Mesendoderm (in vitro differentiated cells): ENCODE results near the gene ARSA.
"Not testable (repeated sequence)": the region's sequence is repeated elsewhere in the genome, so short reads cannot be mapped to it uniquely, and the experiment has no call there.

Experiments used
- DNase-seq: peaks from one replicate; pipeline ENCODE4 v3.0.0; 2013
- H2AK5ac ChIP-seq: 2 replicates; pipeline ENCODE4 v1.6.1; 2013; ENCODE audit warnings: low read length, inconsistent platforms
- H2BK120ac ChIP-seq: 2 replicates; pipeline ENCODE4 v1.6.1; 2013; ENCODE audit warnings: low read depth, mild to moderate bottlenecking, low read length, moderate library complexity, mixed read lengths
- H2BK15ac ChIP-seq: replicated peaks from 2 replicates; pipeline ENCODE4 v1.6.1; 2013; ENCODE audit warnings: low read depth, mild to moderate bottlenecking, moderate library complexity
- H2BK5ac ChIP-seq: 2 replicates; pipeline ENCODE4 v1.6.1; 2013; ENCODE audit warnings: low read length, inconsistent platforms
- H3K18ac ChIP-seq: 2 replicates; pipeline ENCODE4 v1.6.1; 2013; ENCODE audit warnings: mild to moderate bottlenecking, low read length, mixed read lengths
- H3K23ac ChIP-seq: one replicate; pipeline ENCODE4 v1.6.1; 2013; ENCODE audit warnings: low read length
- H3K27ac ChIP-seq: 2 replicates; pipeline ENCODE4 v1.5.1; 2013; ENCODE audit warnings: low read depth, mild to moderate bottlenecking, inconsistent platforms, low read length, moderate library complexity
- H3K27me3 ChIP-seq: 2 replicates; pipeline ENCODE4 v1.6.1; 2013; ENCODE audit warnings: low read length, control low read depth, mild to moderate bottlenecking, inconsistent platforms; ENCODE audit not compliant: insufficient read depth, poor library complexity
- H3K36me3 ChIP-seq: 2 replicates; pipeline ENCODE4 v1.6.1; 2013; ENCODE audit warnings: low read length, inconsistent platforms; ENCODE audit not compliant: control insufficient read depth, insufficient read depth
- H3K4ac ChIP-seq: one replicate; pipeline ENCODE4 v1.6.1; 2013; ENCODE audit warnings: low read depth, mild to moderate bottlenecking, low read length, moderate library complexity
- H3K4me1 ChIP-seq: 2 replicates; pipeline ENCODE4 v1.6.1; 2013; ENCODE audit warnings: low read depth, low read length, inconsistent platforms; ENCODE audit not compliant: control insufficient read depth
- H3K4me2 ChIP-seq: 2 replicates; pipeline ENCODE4 v1.6.1; 2013; ENCODE audit warnings: low read length
- H3K4me3 ChIP-seq: 2 replicates; pipeline ENCODE4 v1.5.1; 2013; ENCODE audit warnings: mild to moderate bottlenecking, low read length
- H3K56ac ChIP-seq: one replicate; pipeline ENCODE4 v1.6.1; 2013; ENCODE audit warnings: low read length
- H3K79me1 ChIP-seq: 2 replicates; pipeline ENCODE4 v1.6.1; 2013; ENCODE audit warnings: low read length, inconsistent platforms
- H3K79me2 ChIP-seq: 2 replicates; pipeline ENCODE4 v1.6.1; 2013; ENCODE audit warnings: mild to moderate bottlenecking, low read length; ENCODE audit not compliant: control insufficient read depth, insufficient read depth
- H3K9ac ChIP-seq: 2 replicates; pipeline ENCODE4 v1.6.1; 2013; ENCODE audit warnings: low read length, inconsistent platforms
- H4K5ac ChIP-seq: one replicate; pipeline ENCODE4 v1.6.1; 2013; ENCODE audit warnings: low read length
- H4K8ac ChIP-seq: one replicate; pipeline ENCODE4 v1.6.1; 2013; ENCODE audit warnings: low read depth, mild to moderate bottlenecking, control low read depth, low read length, moderate library complexity
- WGBS: extraction: QIAGEN DNeasy Blood & Tissue Kit; methylation state at CpG from one replicate; pipeline ENCODE4 v1.1.7; 2013; ENCODE audit warnings: low lambda C conversion rate, missing lambda C conversion rate; ENCODE audit not compliant: insufficient coverage; ENCODE audit errors: extremely low coverage; 5-methylcytosine and 5-hydroxymethylcytosine counted together

Gene ARSA

DNA sequence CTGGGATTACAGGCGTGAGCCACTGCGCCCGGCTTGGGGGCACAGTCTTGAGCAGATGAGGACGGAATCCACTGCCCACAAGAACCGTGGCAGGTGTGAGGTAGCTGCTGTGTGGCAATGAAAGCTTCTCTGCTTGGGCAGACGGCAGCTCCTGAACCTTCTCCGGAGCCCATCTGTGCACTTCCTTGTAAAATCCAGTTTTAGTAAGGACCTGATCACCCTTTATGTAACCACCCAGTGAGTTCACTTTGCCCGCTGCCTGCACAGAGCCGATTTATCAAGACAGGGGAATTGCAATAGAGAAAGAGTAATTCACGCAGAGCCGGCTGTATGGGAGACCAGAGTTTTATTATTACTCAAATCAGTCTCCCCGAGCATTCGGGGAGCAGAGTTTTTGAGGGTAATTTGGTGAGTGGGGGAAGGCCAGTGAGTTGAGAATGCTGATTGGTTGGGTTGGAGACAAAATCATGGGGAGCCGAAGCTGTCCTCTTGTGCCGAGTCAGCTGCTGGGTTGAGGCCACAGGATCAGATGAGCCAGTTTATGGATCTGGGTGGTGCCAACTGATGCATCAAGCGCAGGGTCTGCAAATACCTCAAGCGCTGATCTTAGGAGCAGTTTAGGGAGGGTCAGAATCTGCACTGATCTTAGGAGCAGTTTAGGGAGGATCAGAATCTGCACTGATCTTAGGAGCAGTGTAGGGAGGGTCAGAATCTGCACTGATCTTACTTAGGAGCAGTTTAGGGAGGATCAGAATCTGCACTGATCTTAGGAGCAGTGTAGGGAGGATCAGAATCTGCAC is 15.3 kb upstream of the ARSA start:
- not testable (repeated sequence) for H3K27me3 ChIP-seq, H3K9ac ChIP-seq, H3K18ac ChIP-seq, H3K4me3 ChIP-seq, DNase-seq, H3K79me1 ChIP-seq, H3K27ac ChIP-seq, H3K36me3 ChIP-seq, H3K79me2 ChIP-seq, H3K4me1 ChIP-seq, H3K4ac ChIP-seq, H2AK5ac ChIP-seq, H2BK120ac ChIP-seq, H4K5ac ChIP-seq, H2BK15ac ChIP-seq, H3K4me2 ChIP-seq, H2BK5ac ChIP-seq, H4K8ac ChIP-seq, H3K56ac ChIP-seq, H3K23ac ChIP-seq
- WGBS = no CpG with 5 or more reads among the region's 17 CpGs

GRCh38 chr22:50641696-50642607 is 14.0 kb upstream of the ARSA start:
- Histone ChIP-seq H3K79me2 (no peaks in the 10 kb centered on the region), H3K56ac (peak overlapping the region; percentile 67), H2BK120ac (no peak overlapping the region), H3K27me3 (no peaks in the 10 kb centered on the region), H4K8ac (no peak overlapping the region), H3K4me3 (no peak overlapping the region), H2AK5ac (no peak overlapping the region), H3K9ac (peak overlapping the region; percentile 8), H3K23ac (no peak overlapping the region), H3K27ac (no peak overlapping the region), H4K5ac (no peak overlapping the region), H2BK5ac (no peak overlapping the region), H3K4ac (no peak overlapping the region), H2BK15ac (no peak overlapping the region), H3K4me2 (no peak overlapping the region), H3K79me1 (no peaks in the 10 kb centered on the region), H3K36me3 (no peaks in the 10 kb centered on the region), H3K4me1 (peaks cover 4% of the 10 kb centered on the region), H3K18ac (no peak overlapping the region)
- WGBS = no CpG with 5 or more reads among the region's 17 CpGs
- DNase-seq = peak; percentile 58

DNA sequence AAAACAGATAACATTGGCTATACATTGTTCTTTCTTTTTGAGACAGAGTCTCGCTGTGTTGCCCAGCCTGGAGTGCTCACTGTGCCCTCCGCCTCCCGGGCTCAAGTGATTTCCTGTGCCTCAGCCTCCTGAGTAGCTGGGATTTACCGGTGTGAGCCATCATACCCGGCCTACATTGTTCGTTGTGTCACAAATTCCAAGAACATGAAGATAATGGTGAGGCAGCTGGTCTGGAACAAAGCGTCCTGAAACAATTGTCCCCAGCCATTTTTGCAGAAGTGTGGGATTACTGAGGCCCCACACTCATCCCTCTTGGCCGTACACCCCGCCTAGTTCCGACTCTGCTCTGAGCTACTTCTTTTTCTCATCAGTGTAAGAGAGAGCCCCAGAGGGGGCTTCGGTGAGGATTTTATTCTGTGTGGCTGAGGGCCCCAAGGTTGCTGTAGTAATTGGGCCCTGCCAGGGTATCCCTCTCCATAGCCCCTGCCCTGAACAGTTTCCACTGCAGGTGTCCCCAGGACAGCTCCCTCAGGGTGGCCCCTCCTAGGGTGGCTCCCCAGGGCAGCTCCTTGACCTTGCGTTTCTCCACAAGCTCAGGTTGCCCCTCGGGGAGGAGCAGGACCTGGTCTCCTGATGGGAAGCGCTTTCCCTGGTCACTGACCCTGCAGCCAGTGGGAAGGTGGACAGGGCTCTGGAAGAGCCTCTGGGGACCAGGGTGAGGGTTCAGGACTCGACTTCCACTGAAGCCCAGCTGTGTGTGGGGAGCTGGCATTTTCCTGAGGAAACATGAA is 13.1 kb upstream of the ARSA start:
- no peak overlapping the region for H3K4me2 ChIP-seq
- H3K79me1 ChIP-seq = no peaks in the 10 kb centered on the region
- no peak overlapping the region for H2BK15ac ChIP-seq
- H3K79me2 ChIP-seq = no peaks in the 10 kb centered on the region
- no peaks in the 10 kb centered on the region for H3K36me3 ChIP-seq
- no peak overlapping the region for H4K8ac ChIP-seq
- no peak overlapping the region for H2BK5ac ChIP-seq
- H3K18ac ChIP-seq = no peak overlapping the region
- no peak overlapping the region for H2BK120ac ChIP-seq
- H3K27me3 ChIP-seq = no peaks in the 10 kb centered on the region
- no peak overlapping the region for H4K5ac ChIP-seq
- H3K27ac ChIP-seq = no peak overlapping the region
- no peak overlapping the region for H3K4ac ChIP-seq
- no peak overlapping the region for H2AK5ac ChIP-seq
- H3K9ac ChIP-seq = no peak overlapping the region
- peaks cover 4% of the 10 kb centered on the region for H3K4me1 ChIP-seq
- WGBS = no CpG with 5 or more reads among the region's 15 CpGs
- H3K4me3 ChIP-seq = no peak overlapping the region
- DNase-seq = no peak
- no peak overlapping the region for H3K23ac ChIP-seq
- no peak overlapping the region for H3K56ac ChIP-seq

DNA sequence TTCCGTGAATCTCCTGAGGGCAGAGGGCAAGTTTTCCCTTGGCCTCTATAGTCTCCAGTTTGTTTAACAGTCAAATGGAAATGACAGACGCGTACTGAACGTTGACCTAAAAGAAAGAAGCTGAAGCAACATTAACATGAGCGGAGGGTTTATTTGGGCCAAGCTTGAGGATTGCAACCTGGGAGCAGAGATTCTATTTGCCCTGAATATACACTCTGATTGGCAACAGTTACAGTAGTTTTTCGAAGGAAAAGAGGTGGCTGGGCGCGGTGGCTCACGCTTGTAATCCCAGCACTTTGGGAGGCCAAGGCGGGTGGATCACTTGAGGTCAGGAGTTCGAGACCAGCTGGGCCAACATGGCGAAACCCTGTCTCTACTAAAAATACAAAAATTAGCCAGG is 12.3 kb upstream of the ARSA start:
- not testable (repeated sequence) for H3K9ac ChIP-seq, H3K4me1 ChIP-seq, H4K5ac ChIP-seq, H2BK15ac ChIP-seq, H3K79me2 ChIP-seq, H3K4ac ChIP-seq, H3K18ac ChIP-seq, H3K79me1 ChIP-seq, H2BK120ac ChIP-seq, H3K4me3 ChIP-seq, DNase-seq, H3K27me3 ChIP-seq, H3K23ac ChIP-seq, H3K4me2 ChIP-seq, H3K27ac ChIP-seq, H3K56ac ChIP-seq, H2AK5ac ChIP-seq, H4K8ac ChIP-seq, H2BK5ac ChIP-seq, H3K36me3 ChIP-seq
- no CpG with 5 or more reads among the region's 12 CpGs for WGBS

DNA sequence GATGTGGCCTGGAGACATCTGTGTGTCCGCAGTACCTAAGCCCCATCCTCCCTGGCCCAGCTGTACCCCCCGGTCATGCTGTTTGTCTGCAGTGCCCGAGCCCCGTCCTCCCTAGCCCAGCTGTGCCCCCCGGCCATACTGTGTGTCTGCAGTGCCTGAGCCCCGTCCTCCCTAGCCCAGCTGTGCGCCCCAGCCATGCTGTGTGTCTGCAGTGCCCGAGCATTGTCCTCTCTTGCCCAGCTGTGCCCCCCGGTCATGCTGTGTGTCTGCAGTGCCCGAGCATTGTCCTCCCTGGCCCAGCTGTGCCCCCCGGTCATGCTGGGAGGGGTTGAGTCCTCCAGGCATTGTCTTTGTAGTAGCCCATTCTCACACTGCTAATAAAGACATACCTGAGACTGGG is 7.6 kb upstream of the ARSA start:
- Histone ChIP-seq H2BK5ac (no peak overlapping the region), H3K4me2 (no peak overlapping the region), H2BK15ac (no peak overlapping the region), H3K4ac (no peak overlapping the region), H3K27me3 (no peaks in the 10 kb centered on the region), H3K9ac (no peak overlapping the region), H3K79me1 (no peaks in the 10 kb centered on the region), H3K23ac (no peak overlapping the region), H2BK120ac (no peak overlapping the region), H3K27ac (no peak overlapping the region), H3K18ac (no peak overlapping the region), H3K79me2 (no peaks in the 10 kb centered on the region), H3K36me3 (no peaks in the 10 kb centered on the region), H3K4me3 (no peak overlapping the region), H4K8ac (no peak overlapping the region), H3K4me1 (no peaks in the 10 kb centered on the region), H2AK5ac (no peak overlapping the region), H3K56ac (no peak overlapping the region), H4K5ac (no peak overlapping the region)
- no CpG with 5 or more reads among the region's 11 CpGs for WGBS
- no peak for DNase-seq
